Ovary (tissue), 9 donors: ENCODE measurements around the gene FZD8. TPM values are rescaled to one million over a fixed set of nuclear protein-coding genes. Genes with fewer than 3 reads are reported as not detected.

ENCODE experiments used
- DNase-seq, 5 donors: peaks; one replicate each; pipeline ENCODE4 v3.0.0-alpha.2; 2019 to 2020
- H3K27ac ChIP-seq, 2 donors: fragments of 200-600 bp; one replicate each; pipeline versions ENCODE4 v1.5.1 to v1.8.0; 2019 to 2022
- H3K27me3 ChIP-seq: fragments of 200-600 bp; one replicate; pipeline ENCODE4 v1.8.0; 2022
- H3K36me3 ChIP-seq: fragments of 200-600 bp; sonication (generic); one replicate; pipeline ENCODE4 v1.5.1; 2019
- H3K4me1 ChIP-seq: one replicate; pipeline ENCODE4 v1.8.1; 2013; ENCODE audit warnings: mild to moderate bottlenecking, moderate library complexity; ENCODE audit not compliant: insufficient read depth
- H3K4me3 ChIP-seq: fragments of 200-600 bp; sonication (generic); one replicate; pipeline ENCODE4 v1.5.1; 2017
- H3K9me3 ChIP-seq, 2 donors: fragments of 200-600 bp in 1 of 2; sonication (generic) in 1 of 2; one replicate each; pipeline versions ENCODE4 v1.5.1 to v1.8.1; 2013 to 2019; ENCODE audit warnings: mild to moderate bottlenecking in 1 of 2, moderate library complexity in 1 of 2
- CTCF ChIP-seq, 3 donors: fragments of 450-650 bp in 2 of 3; fragments of 200-600 bp in 1 of 3; IDR thresholded peaks; one replicate each; pipeline versions ENCODE4 v1.5.1 to v1.8.0; 2016 to 2022; ENCODE audit warnings: antibody characterized with exemption in 3 of 3, mild to moderate bottlenecking in 1 of 3
- EP300 ChIP-seq: sonication (generic); formaldehyde crosslinking; IDR thresholded peaks from one replicate; pipeline ENCODE4 v1.6.1; 2017; ENCODE audit warnings: antibody characterized with exemption
- POLR2A ChIP-seq: fragments of 450-650 bp; IDR thresholded peaks from one replicate; pipeline ENCODE4 v1.6.1; 2017; ENCODE audit warnings: antibody characterized with exemption, mild to moderate bottlenecking, moderate library complexity
- WGBS, 3 donors: extraction: QIAGEN DNeasy Blood & Tissue Kit in 1 of 3; methylation state at CpG; one replicate each; pipeline versions ENCODE4 v1.1.5 to v1.1.7; 2013 to 2017; 5-methylcytosine and 5-hydroxymethylcytosine counted together
- intact Hi-C, 4 donors: fragments of 100-400 bp; cut with DNase I; formaldehyde crosslinking; loops; one replicate each; pipeline versions ENCODE4 v1.11.0 to v1.15.1; 2022 to 2023
- polyA plus RNA-seq, 2 donors: library from polyadenylated mRNA; stranded (reverse); fragments of 200-250 nt in 1 of 2; fragments of 350-450 nt in 1 of 2; fragmentation: Illumina TruSeq in 1 of 2; extraction: RNeasy Lipid Tissue Mini Kit (QIAGEN cat#74804) in 1 of 2; gene quantifications; one replicate each; pipeline ENCODE4 v1.2.3, GENCODE V29; 2013 to 2014
- total RNA-seq, 7 donors: library from RNA; depleted of rRNA in 2 of 7; stranded (reverse); fragments of >200 nt in 2 of 7; fragmentation: NEBNext Ultra II Directional in 3 of 7; extraction: Animal tissue kit (Norgen Biotek cat#: 25700) in 3 of 7; gene quantifications; one replicate each; pipeline versions ENCODE4 v1.1.0 to v1.2.4, GENCODE V29; 2016 to 2023
- donor health status: DM: no; HTN: no; CAD: no; lungs with moderate emphysema.
- donor health status: DM: no; HTN: no; CAD: no.
- donor health status: Bipolar disorder and iron deficiency.
- donor health status: DM: yes; HTN: yes; CAD: no.
- donor health status: DM: no; HTN: no; CAD: no.
- donor health status: DM: yes; HTN: yes; CAD: no.

Gene FZD8
- total and polyA plus RNA-seq, 9 donors: 1.4 to 14.9 (median 3.4) TPM

DNA sequence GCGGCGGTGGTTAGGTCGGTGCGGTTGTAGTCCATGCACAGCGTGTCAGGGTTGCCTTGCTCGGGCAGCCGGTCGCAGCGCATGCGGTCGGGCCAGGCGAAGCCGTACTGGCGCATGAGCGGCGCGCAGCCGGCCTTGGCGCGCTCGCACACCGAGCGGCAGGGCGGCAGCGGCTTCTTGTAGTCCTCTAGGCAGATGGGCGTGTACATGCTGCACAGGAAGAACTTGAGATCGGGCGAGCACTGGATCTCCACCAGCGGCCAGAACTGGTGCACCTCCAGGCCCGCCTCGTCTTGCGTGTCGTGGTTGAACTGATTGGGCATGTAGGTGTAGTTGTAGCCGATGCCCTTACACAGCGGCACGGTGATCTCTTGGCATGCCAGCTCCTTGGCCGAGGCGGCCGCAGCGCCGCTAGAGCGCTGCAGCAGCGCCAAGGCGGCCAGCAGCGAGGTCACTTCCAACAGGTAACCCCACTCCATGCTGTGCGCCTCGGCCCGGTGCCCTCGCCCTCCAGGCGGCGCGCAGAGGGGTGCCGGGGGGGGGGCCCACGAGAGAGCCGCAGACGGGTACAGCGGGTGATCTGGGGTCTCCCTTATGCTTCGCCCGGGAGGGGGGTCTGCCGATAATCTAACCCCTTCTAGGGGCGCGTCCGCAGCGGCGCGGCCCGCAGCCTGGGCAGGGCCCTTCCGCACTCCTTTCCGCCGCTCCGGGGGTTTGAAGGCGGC is 983 bp downstream of the FZD8 start:
- peak overlapping the region; percentile 57 for H3K4me3 ChIP-seq
- no peak for TF ChIP-seq POLR2A
- TF ChIP-seq EP300: no peak
- TF ChIP-seq CTCF (IDR thresholded peaks at IDR 0.05): no peak
- H3K36me3 ChIP-seq: no peaks in the 10 kb centered on the region
- 0 to 1% (median 1%) methylated on average over 25 to 72 of the region's 72 CpGs for WGBS, 3 donors
- peaks cover 9% of the 10 kb centered on the region for H3K4me1 ChIP-seq
- peak; percentile 42 to 76 (median 55) for DNase-seq
- H3K9me3 ChIP-seq: no peaks in the 10 kb centered on the region
- intact Hi-C loops: no loop called here
- H3K27ac ChIP-seq: peak overlapping the region; percentile 45 to 71
- H3K27me3 ChIP-seq: no peaks in the 10 kb centered on the region

DNA sequence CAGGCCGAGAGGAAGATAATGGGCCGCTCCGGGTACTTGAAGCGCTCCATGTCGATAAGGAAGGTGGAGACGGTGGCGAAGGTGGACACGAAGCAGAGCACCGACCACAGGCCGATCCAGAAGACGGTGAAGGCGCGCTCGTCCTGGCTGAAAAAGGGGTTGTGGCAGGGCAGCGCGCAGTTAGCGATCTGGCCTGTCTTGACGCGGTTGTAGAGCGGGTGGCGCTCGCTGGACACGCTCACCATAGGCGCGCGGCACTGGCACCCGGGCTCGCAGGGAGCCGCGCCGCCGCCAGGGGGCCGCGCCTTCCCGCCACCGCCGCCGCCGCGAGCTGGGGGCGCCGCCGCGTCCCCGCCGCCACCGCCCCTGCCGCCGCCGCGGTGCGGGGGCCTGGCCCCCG is 1.6 kb downstream of the FZD8 start:
- 1 to 2% (median 2%) methylated on average over 42 to 53 of the region's 53 CpGs for WGBS, 3 donors
- TF ChIP-seq EP300 (no peak), CTCF (IDR thresholded peaks at IDR 0.05) (peak in 1 of 3 donors; percentile 39), POLR2A (no peak)
- H3K9me3 ChIP-seq: no peaks in the 10 kb centered on the region
- H3K4me1 ChIP-seq: peaks cover 9% of the 10 kb centered on the region
- DNase-seq: peak; percentile 20 to 65 (median 54)
- intact Hi-C loops: no loop called here
- no peak overlapping the region for H3K27ac ChIP-seq
- H3K4me3 ChIP-seq: peak overlapping the region; percentile 37
- no peaks in the 10 kb centered on the region for H3K36me3 ChIP-seq
- H3K27me3 ChIP-seq: no peaks in the 10 kb centered on the region

DNA sequence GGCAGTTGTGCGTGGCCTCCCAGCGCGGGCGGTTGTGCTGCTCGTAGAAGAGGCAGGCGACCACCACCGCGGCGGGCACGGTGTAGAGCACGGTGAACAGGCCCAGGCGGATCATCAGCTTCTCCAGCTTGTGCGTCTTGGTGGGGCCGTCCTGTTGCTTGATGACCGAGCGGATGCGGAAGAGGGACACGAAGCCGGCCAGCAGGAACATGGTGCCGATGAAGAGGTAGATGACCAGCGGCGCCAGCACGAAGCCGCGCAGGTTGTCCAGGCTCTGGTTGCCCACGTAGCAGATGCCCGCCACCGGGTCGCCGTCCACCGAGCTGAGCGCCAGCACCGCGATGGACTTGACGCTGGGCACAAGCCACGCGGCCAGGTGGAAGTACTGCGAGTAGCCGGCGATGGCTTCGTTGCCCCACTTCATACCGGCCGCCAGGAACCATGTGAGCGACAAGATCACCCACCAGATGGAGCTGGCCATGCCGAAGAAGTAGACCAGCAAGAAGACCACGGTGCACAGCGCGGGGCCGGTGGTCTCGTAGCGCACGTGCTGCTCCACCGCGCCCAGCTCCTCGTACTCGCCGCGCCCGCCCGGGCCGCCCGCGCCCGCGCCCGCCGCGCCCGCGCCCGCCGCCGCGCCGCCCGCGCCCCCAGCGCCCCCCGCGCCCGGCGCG is 2.2 kb downstream of the FZD8 start:
- intact Hi-C loops: loop anchor here in 3 of 4 donors (5.0 to 10.0 kb wide), 3 partner anchors 515 to 1137 kb away; partner anchors contain the start of gene CREM (in 1 of the 3)
- no peak overlapping the region for H3K27ac ChIP-seq
- no peak for TF ChIP-seq CTCF (IDR thresholded peaks at IDR 0.05)
- no peak for TF ChIP-seq POLR2A
- no peak for TF ChIP-seq EP300
- H3K36me3 ChIP-seq: no peaks in the 10 kb centered on the region
- peak overlapping the region; percentile 37 for H3K4me3 ChIP-seq
- H3K9me3 ChIP-seq: no peaks in the 10 kb centered on the region
- DNase-seq: peak; percentile 11 to 42 (median 29)
- WGBS, 3 donors: 10 to 20% (median 20%) methylated on average over 49 to 81 of the region's 83 CpGs
- H3K4me1 ChIP-seq: peaks cover 9% of the 10 kb centered on the region
- H3K27me3 ChIP-seq: no peaks in the 10 kb centered on the region

- no peak overlapping the region for H3K4me3 ChIP-seq
- intact Hi-C loops: loop anchor here in 3 of 4 donors (5.0 to 10.0 kb wide), 3 partner anchors 514 to 1138 kb away; partner anchors contain the start of gene CREM (in 1 of the 3)
- H3K9me3 ChIP-seq: no peaks in the 10 kb centered on the region
- no peaks in the 10 kb centered on the region for H3K36me3 ChIP-seq
- no peak overlapping the region for H3K27ac ChIP-seq
- WGBS, 3 donors: 29 to 63% (median 52%) methylated on average over 22 to 57 of the region's 57 CpGs
- no peak for TF ChIP-seq EP300
- no peak for TF ChIP-seq POLR2A
- TF ChIP-seq CTCF (IDR thresholded peaks at IDR 0.05): no peak
- peaks cover 9% of the 10 kb centered on the region for H3K4me1 ChIP-seq
- no peak for DNase-seq
- H3K27me3 ChIP-seq: no peaks in the 10 kb centered on the region
Measured at GRCh38 chr10:35639021-35639727, 2.9 kb downstream of the FZD8 start.
